Endothelial cell of umbilical vein (primary cell): Measurements from ENCODE around the gene PAPLN. TPM values are rescaled to one million over a fixed set of nuclear protein-coding genes. Genes with fewer than 3 reads are reported as not detected.

Source experiments
- BruUV-seq: library from RNA; stranded (reverse); fragments of 400-500 nt; replicated peaks from 2 replicates; lab custom pipeline; 2021; lab: Mats Ljungman, UMichigan
- CTCF ChIA-PET: fragments of 300-600, 350-600 bp; sonication (Branson Sonifier 250); formaldehyde crosslinking; loops from one replicate; lab custom pipeline; 2021; ENCODE audit warnings: antibody characterized with exemption, inconsistent platforms; lab: Charles Lee
- POLR2A ChIA-PET: fragments of 300-600, 350-600 bp; sonication (Branson Sonifier 250); formaldehyde crosslinking; loops from one replicate; lab custom pipeline; 2021; ENCODE audit warnings: antibody characterized with exemption, inconsistent platforms; lab: Charles Lee
- DNase-seq: peaks from one replicate; pipeline ENCODE4 v3.0.0-alpha.2; 2011; ENCODE audit warnings: low read depth, low spot score
- FAIRE-seq: peaks from 2 replicates; lab custom pipeline; 2011; peaks lifted over from hg19 to GRCh38; lab: Jason Lieb, UNC
- H2AFZ ChIP-seq: 2 replicates; pipeline ENCODE4 v1.6.0; 2012; ENCODE audit warnings: low read depth, low read length, control low read depth, inconsistent platforms
- H3K27ac ChIP-seq: 2 replicates; pipeline ENCODE4 v1.5.1; 2011; ENCODE audit warnings: low read depth, mild to moderate bottlenecking, control low read depth, low read length, moderate library complexity; ENCODE audit not compliant: insufficient read depth
- H3K27me3 ChIP-seq, 2 experiments: 2 replicates each; pipeline versions ENCODE4 v1.6.0 to v1.6.1; 2011; ENCODE audit warnings: low read length in 2 of 2, mixed read lengths in 1 of 2; ENCODE audit not compliant: control insufficient read depth in 2 of 2, insufficient read depth in 2 of 2
- H3K36me3 ChIP-seq, 2 experiments: 2 replicates in 1 of 2; 3 replicates in 1 of 2; pipeline ENCODE4 v1.5.1; 2011; ENCODE audit warnings: low read length in 2 of 2, mild to moderate bottlenecking in 1 of 2, moderate library complexity in 1 of 2; ENCODE audit not compliant: control insufficient read depth in 2 of 2, insufficient read depth in 2 of 2; ENCODE audit errors: extremely low read depth in 1 of 2
- H3K4me1 ChIP-seq: 3 replicates; pipeline ENCODE4 v1.5.1; 2011; ENCODE audit warnings: mild to moderate bottlenecking, low read length; ENCODE audit not compliant: control insufficient read depth, insufficient read depth; ENCODE audit errors: extremely low read depth
- H3K4me2 ChIP-seq: 2 replicates; pipeline ENCODE4 v1.6.1; 2011; ENCODE audit warnings: low read length, control low read depth, mixed read lengths; ENCODE audit not compliant: insufficient read depth
- H3K4me3 ChIP-seq, 3 experiments: fragments of 200-600 bp in 1 of 3; sonication (generic), shearing (Covaris generic) in 1 of 3; replicated peaks in 1 of 3; 2 replicates each; pipeline ENCODE4 v1.5.1; 2011 to 2016; ENCODE audit warnings: control low read depth in 3 of 3, low read length in 3 of 3, mild to moderate bottlenecking in 2 of 3, inconsistent platforms in 1 of 3, low read depth in 1 of 3, moderate library complexity in 1 of 3; ENCODE audit not compliant: insufficient read depth in 1 of 3
- H3K79me2 ChIP-seq: 2 replicates; pipeline ENCODE4 v1.6.0; 2012; ENCODE audit warnings: low read length, inconsistent platforms; ENCODE audit not compliant: control insufficient read depth, insufficient read depth
- H3K9ac ChIP-seq: replicated peaks from 2 replicates; pipeline ENCODE3; 2011; ENCODE audit warnings: low read length, control low read depth; ENCODE audit not compliant: insufficient read depth; ENCODE audit errors: extremely low read depth
- H3K9me1 ChIP-seq: replicated peaks from 3 replicates; pipeline ENCODE4 v1.6.0; 2011; ENCODE audit warnings: mild to moderate bottlenecking, low read length; ENCODE audit not compliant: control insufficient read depth, insufficient read depth; ENCODE audit errors: extremely low read depth
- H3K9me3 ChIP-seq: replicated peaks from 2 replicates; pipeline ENCODE4 v1.5.1; 2012; ENCODE audit warnings: low read length, inconsistent platforms; ENCODE audit not compliant: control insufficient read depth, insufficient read depth
- H4K20me1 ChIP-seq: replicated peaks from 2 replicates; pipeline ENCODE3; 2011; ENCODE audit warnings: mild to moderate bottlenecking, low read length; ENCODE audit not compliant: control insufficient read depth, insufficient read depth; ENCODE audit errors: extremely low read depth
- CTCF ChIP-seq, 2 donors: IDR thresholded peaks; 1 replicate in 1 of 2; 2 replicates in 1 of 2; pipeline ENCODE4 v1.5.1; 2011; ENCODE audit warnings: low read length in 2 of 2, mild to moderate bottlenecking in 2 of 2, moderate library complexity in 2 of 2, control low read depth in 1 of 2, inconsistent platforms in 1 of 2, low read depth in 1 of 2; ENCODE audit not compliant: insufficient read depth in 1 of 2; ENCODE audit errors: extremely low read depth in 1 of 2
- EZH2 ChIP-seq: IDR thresholded peaks from 2 replicates; pipeline ENCODE4 v1.6.1; 2012; ENCODE audit warnings: borderline replicate concordance, low read depth, mild to moderate bottlenecking, moderate library complexity, low read length, inconsistent platforms; ENCODE audit not compliant: severe bottlenecking
- FOS ChIP-seq: IDR thresholded peaks from 2 replicates; pipeline ENCODE4 v1.6.1; 2011; ENCODE audit warnings: mild to moderate bottlenecking, low read length, moderate library complexity, borderline replicate concordance; ENCODE audit not compliant: insufficient read depth
- GATA2 ChIP-seq: IDR thresholded peaks from 2 replicates; pipeline ENCODE4 v1.7.0; 2011; ENCODE audit warnings: low read depth, mild to moderate bottlenecking, moderate library complexity, mixed read lengths, low read length; ENCODE audit not compliant: insufficient read length, insufficient read depth
- JUN ChIP-seq: IDR thresholded peaks from 2 replicates; pipeline ENCODE4 v1.6.1; 2011; ENCODE audit warnings: borderline replicate concordance, low read depth; ENCODE audit not compliant: insufficient read length, insufficient read depth
- MYC ChIP-seq: IDR thresholded peaks from one replicate; pipeline ENCODE4 v1.6.1; 2011; ENCODE audit warnings: mild to moderate bottlenecking, low read depth, low read length
- POLR2A ChIP-seq: IDR thresholded peaks from 2 replicates; pipeline ENCODE4 v1.6.1; 2012; ENCODE audit warnings: low read depth, mild to moderate bottlenecking, control low read depth, low read length
- POLR2AphosphoS5 ChIP-seq: IDR thresholded peaks from 2 replicates; pipeline ENCODE4 v1.6.1; 2012; ENCODE audit warnings: low read depth, mild to moderate bottlenecking, control low read depth, low read length, moderate library complexity; ENCODE audit not compliant: insufficient read depth
- dilution Hi-C: fragments of 300-500 bp; cut with MboI; formaldehyde crosslinking; loops from one replicate; pipeline ENCODE4 v1.15.0; 2019; ENCODE audit warnings: low sequenced_read_pairs; ENCODE audit not compliant: extremely low pct_ligation_motif_present
- intact Hi-C: fragments of 100-400 bp; cut with micrococcal nuclease; formaldehyde crosslinking; loops from one replicate; pipeline ENCODE4 v1.10.0; 2022
- polyA plus RNA-seq, 4 experiments: library from polyadenylated mRNA; depleted of rRNA in 3 of 4; stranded (reverse) in 3 of 4; unstranded in 1 of 4; fragments of >200 nt; gene quantifications; 2 replicates each; pipeline versions ENCODE4 v1.2.1 to v1.2.3, GENCODE V29; 2011 to 2012; ENCODE audit warnings: missing spikeins in 1 of 4
- total RNA-seq: library from RNA; stranded (reverse); gene quantifications from 2 replicates; pipeline ENCODE4 v1.2.3, GENCODE V29; 2021
- TF ChIP-seq, protein P1 (sequence below): IDR thresholded peaks from 2 replicates; pipeline ENCODE4 v1.6.1; 2011; ENCODE audit not compliant: insufficient read depth, insufficient read length

PAPLN gene
- total and polyA plus RNA-seq, 2 donors (not counting 3 experiments of a cell fraction or from before 2014, with no cell fraction given) = 5.5 to 6.4 TPM

GRCh38 chr14:73220634-73221033 is 16.7 kb upstream of the PAPLN start:
- no peak overlapping the region for H3K27ac ChIP-seq
- intact Hi-C loops (no loop called here), dilution Hi-C loops (no loop called here)
- no peaks in the 10 kb centered on the region for H3K27me3 ChIP-seq
- no peak overlapping the region for H3K4me3 ChIP-seq
- ChIA-PET CTCF (interaction anchor here (0.6 to 5.0 kb wide), 5 partner anchors 11 to 251 kb away, joined by 3 to 26 read pairs (median 4); no protein-coding TSS in a partner anchor), POLR2A (interaction anchor here (0.9 to 1.8 kb wide), 2 partner anchors 11 to 163 kb away, joined by 3 to 4 read pairs; partner anchors contain the start of gene RBM25)
- H3K4me1 ChIP-seq = peaks cover 16% of the 10 kb centered on the region
- no peak overlapping the region for H3K9ac ChIP-seq
- H4K20me1 ChIP-seq = no peaks in the 10 kb centered on the region
- no peaks in the 10 kb centered on the region for H3K79me2 ChIP-seq
- BruUV-seq = no TSS peak
- DNase-seq (no peak), FAIRE-seq (no peak)
- H3K36me3 ChIP-seq = peaks cover 5 to 10% of the 10 kb centered on the region in 2 experiments
- H3K9me1 ChIP-seq = no peaks in the 10 kb centered on the region
- no peak overlapping the region for H2AFZ ChIP-seq
- no peak for TF ChIP-seq GATA2
- no peak for TF ChIP-seq POLR2A
- no peak for TF ChIP-seq FOS
- no peak for TF ChIP-seq EZH2
- no peak for TF ChIP-seq POLR2AphosphoS5
- TF ChIP-seq CTCF (IDR thresholded peaks at IDR 0.05; ENCODE audit: extremely low read depth in 1 of 2, insufficient read depth in 1 of 2, low read depth in 1 of 2, low read length in 2 of 2) = no peak
- TF ChIP-seq JUN = no peak
- no peak for TF ChIP-seq MYC
- TF ChIP-seq, protein P1, sequence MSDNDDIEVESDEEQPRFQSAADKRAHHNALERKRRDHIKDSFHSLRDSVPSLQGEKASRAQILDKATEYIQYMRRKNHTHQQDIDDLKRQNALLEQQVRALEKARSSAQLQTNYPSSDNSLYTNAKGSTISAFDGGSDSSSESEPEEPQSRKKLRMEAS = no peak
- no peak overlapping the region for H3K4me2 ChIP-seq
- H3K9me3 ChIP-seq = no peaks in the 10 kb centered on the region
